Right lobe of liver (tissue), 6 donors: Measurements from ENCODE around the gene LRRC32. TPM values are rescaled to one million over a fixed set of nuclear protein-coding genes. Genes with fewer than 3 reads are reported as not detected.

Experiments
- ATAC-seq, 4 donors: fragments of 200-7000 bp; cut with Tn5 transposase; one replicate each; pipeline ENCODE4 v1.9.1; 2020; ENCODE audit warnings: mild to moderate bottlenecking in 4 of 4, moderate library complexity in 4 of 4
- DNase-seq, 3 donors: peaks; one replicate each; pipeline ENCODE4 v3.0.0-alpha.2; 2020
- H3K27ac ChIP-seq, 3 donors: fragments of 200-600 bp; one replicate each; pipeline ENCODE4 v1.8.0; 2022
- H3K27me3 ChIP-seq, 2 donors: fragments of 200-600 bp; one replicate each; pipeline ENCODE4 v1.8.0; 2022
- H3K36me3 ChIP-seq, 4 donors: fragments of 200-600 bp; sonication (generic) in 1 of 4; one replicate each; pipeline versions ENCODE4 v1.5.1 to v1.8.0; 2017 to 2022; ENCODE audit warnings: control low read depth in 1 of 4
- H3K4me1 ChIP-seq, 4 donors: fragments of 200-600 bp; sonication (generic) in 1 of 4; one replicate each; pipeline versions ENCODE4 v1.5.1 to v1.8.0; 2017 to 2022; ENCODE audit warnings: control low read depth in 1 of 4
- H3K4me3 ChIP-seq, 3 donors: fragments of 200-600 bp; one replicate each; pipeline ENCODE4 v1.8.0; 2022
- H3K9me3 ChIP-seq, 4 donors: fragments of 200-600 bp; sonication (generic) in 1 of 4; one replicate each; pipeline versions ENCODE4 v1.5.1 to v1.8.0; 2017 to 2022; ENCODE audit warnings: control low read depth in 1 of 4
- POLR2A ChIP-seq: fragments of 450-650 bp; IDR thresholded peaks from one replicate; pipeline ENCODE4 v1.6.1; 2017; ENCODE audit warnings: antibody characterized with exemption, mild to moderate bottlenecking
- WGBS: methylation state at CpG from one replicate; pipeline ENCODE4 v1.1.6; 2018; ENCODE audit warnings: low coverage, low lambda C conversion rate; ENCODE audit not compliant: insufficient coverage; ENCODE audit errors: missing lambda C conversion rate; 5-methylcytosine and 5-hydroxymethylcytosine counted together
- intact Hi-C, 2 donors: fragments of 100-400 bp; cut with DNase I; formaldehyde crosslinking; loops; one replicate each; pipeline versions ENCODE4 v1.11.2 to v1.14.1; 2022
- total RNA-seq, 6 experiments: library from RNA; depleted of rRNA in 2 of 6; stranded (reverse); fragments of >200 nt in 2 of 6; fragmentation: NEBNext Ultra II Directional in 3 of 6; extraction: Animal tissue kit (Norgen Biotek cat#: 25700) in 3 of 6; gene quantifications; one replicate each; pipeline versions ENCODE4 v1.1.0 to v1.2.4, GENCODE V29; 2016 to 2023
- TF ChIP-seq, protein P1 (sequence below), 4 donors: fragments of 200-600 bp in 3 of 4; fragments of 450-650 bp in 1 of 4; IDR thresholded peaks; one replicate each; pipeline versions ENCODE4 v1.5.1 to v1.8.0; 2016 to 2022; ENCODE audit warnings: antibody characterized with exemption in 4 of 4, mild to moderate bottlenecking in 2 of 4
- donor health status: DM: no; HTN: yes; CAD: no.
- donor health status: DM: no; HTN: no; CAD: no.
- donor health status: DM: no; HTN: no; CAD: no.
- donor health status: DM: no; HTN: yes; CAD: no.
- donor health status: DM: no; HTN: yes; CAD: no.

LRRC32 gene
- total RNA-seq, 6 experiments from 2014 or later = 7.4 to 19.5 (median 14.5) TPM

DNA sequence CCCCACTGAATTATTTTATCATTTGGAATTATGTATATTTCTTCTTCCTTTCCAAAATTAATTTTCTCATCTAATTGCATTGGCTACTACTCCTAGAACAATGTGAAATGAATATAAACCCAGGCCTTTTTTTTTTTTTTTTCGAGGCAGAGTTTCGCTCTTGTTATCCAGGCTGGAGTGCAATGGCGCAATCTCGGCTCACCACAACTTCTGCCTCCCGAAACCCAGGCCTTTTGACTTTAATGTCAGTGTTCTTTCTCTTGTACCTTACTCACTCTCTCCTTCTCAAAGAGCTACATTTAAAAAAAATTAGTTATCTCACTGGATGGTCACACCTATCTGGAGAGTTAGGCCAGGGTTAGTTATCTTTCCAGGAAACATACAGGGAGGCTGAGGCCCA is 35.3 kb upstream of the LRRC32 start:
- 80% methylated on average over 5 of the region's 5 CpGs for WGBS
- Histone ChIP-seq H3K36me3 (no peaks in the 10 kb centered on the region), H3K4me1 (no peaks in the 10 kb centered on the region), H3K9me3 (no peaks in the 10 kb centered on the region), H3K27me3 (no peaks in the 10 kb centered on the region), H3K4me3 (no peak overlapping the region), H3K27ac (no peak overlapping the region)
- no peak for ATAC-seq
- no peak for DNase-seq
- intact Hi-C loops = no loop called here
- TF ChIP-seq, protein P1, sequence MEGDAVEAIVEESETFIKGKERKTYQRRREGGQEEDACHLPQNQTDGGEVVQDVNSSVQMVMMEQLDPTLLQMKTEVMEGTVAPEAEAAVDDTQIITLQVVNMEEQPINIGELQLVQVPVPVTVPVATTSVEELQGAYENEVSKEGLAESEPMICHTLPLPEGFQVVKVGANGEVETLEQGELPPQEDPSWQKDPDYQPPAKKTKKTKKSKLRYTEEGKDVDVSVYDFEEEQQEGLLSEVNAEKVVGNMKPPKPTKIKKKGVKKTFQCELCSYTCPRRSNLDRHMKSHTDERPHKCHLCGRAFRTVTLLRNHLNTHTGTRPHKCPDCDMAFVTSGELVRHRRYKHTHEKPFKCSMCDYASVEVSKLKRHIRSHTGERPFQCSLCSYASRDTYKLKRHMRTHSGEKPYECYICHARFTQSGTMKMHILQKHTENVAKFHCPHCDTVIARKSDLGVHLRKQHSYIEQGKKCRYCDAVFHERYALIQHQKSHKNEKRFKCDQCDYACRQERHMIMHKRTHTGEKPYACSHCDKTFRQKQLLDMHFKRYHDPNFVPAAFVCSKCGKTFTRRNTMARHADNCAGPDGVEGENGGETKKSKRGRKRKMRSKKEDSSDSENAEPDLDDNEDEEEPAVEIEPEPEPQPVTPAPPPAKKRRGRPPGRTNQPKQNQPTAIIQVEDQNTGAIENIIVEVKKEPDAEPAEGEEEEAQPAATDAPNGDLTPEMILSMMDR (IDR thresholded peaks at IDR 0.05) = no peak
- TF ChIP-seq POLR2A = no peak

DNA sequence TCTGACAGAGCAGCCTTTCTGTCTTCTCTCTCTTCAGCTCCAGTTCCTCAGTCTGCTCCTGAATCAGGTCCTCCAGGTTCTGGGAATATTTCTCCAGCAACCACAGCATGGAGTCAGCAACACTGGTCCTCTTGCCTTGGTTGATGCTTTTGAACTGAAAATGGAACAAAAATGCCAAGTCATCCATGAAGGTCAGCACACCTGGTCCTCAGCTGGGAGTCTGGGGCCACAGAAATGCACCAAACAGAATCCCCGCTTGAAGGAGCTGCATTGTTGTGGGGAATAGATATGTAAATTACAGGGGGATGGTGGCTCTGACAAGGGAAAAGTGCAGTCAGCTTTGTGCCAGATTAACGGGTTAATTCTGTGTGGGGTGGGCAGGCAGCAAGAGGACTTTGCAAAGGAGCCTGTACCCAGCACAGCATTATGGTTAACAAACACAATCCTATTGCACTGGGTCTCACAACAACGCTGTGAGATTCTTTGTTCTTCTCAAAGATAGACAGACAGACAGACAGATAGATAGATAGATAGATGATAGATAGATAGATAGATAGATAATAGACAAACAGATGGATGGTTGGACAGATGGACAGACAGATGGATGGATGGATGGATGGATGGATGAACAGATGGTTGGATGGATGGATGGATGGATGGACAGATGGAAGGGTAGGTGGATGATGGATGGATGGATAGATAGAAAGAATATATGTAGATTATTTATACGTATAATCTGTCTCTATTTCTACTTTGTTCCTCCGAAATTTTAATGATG is 33.8 kb upstream of the LRRC32 start:
- Histone ChIP-seq H3K9me3 (no peaks in the 10 kb centered on the region), H3K4me1 (no peaks in the 10 kb centered on the region), H3K4me3 (no peak overlapping the region), H3K27ac (no peak overlapping the region), H3K27me3 (no peaks in the 10 kb centered on the region), H3K36me3 (no peaks in the 10 kb centered on the region)
- intact Hi-C loops = no loop called here
- ATAC-seq (no peak), DNase-seq (no peak)
- 56% methylated on average over 5 of the region's 5 CpGs for WGBS
- TF ChIP-seq POLR2A = no peak
- TF ChIP-seq, protein P1 (IDR thresholded peaks at IDR 0.05) = no peak

DNA sequence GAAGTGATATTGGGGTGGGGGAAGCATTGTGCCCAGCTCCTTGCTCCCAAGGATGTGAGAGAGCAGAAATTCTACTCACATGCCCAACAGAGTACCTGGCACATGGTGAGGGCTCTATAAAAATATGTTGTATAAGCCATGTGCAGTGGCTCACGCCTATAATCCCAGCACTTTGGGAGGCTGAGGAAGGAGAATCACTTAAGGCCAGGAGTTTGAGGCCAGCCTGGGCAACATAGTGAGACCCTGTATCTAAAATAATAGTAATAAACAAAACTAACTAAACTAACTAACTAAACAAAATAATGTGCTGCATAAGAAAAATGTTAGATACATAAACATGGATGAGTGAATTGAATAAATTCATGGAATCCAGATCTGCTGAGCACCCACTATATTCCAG is 33.2 kb upstream of the LRRC32 start:
- WGBS = 92% methylated on average over 1 of the region's 1 CpG
- no peaks in the 10 kb centered on the region for H3K9me3 ChIP-seq
- DNase-seq (no peak), ATAC-seq (no peak)
- H3K27ac ChIP-seq = no peak overlapping the region
- TF ChIP-seq, protein P1 (IDR thresholded peaks at IDR 0.05) = no peak
- no peak for TF ChIP-seq POLR2A
- intact Hi-C loops = no loop called here
- no peak overlapping the region for H3K4me3 ChIP-seq
- H3K27me3 ChIP-seq = no peaks in the 10 kb centered on the region
- H3K4me1 ChIP-seq = no peaks in the 10 kb centered on the region
- no peaks in the 10 kb centered on the region for H3K36me3 ChIP-seq

DNA sequence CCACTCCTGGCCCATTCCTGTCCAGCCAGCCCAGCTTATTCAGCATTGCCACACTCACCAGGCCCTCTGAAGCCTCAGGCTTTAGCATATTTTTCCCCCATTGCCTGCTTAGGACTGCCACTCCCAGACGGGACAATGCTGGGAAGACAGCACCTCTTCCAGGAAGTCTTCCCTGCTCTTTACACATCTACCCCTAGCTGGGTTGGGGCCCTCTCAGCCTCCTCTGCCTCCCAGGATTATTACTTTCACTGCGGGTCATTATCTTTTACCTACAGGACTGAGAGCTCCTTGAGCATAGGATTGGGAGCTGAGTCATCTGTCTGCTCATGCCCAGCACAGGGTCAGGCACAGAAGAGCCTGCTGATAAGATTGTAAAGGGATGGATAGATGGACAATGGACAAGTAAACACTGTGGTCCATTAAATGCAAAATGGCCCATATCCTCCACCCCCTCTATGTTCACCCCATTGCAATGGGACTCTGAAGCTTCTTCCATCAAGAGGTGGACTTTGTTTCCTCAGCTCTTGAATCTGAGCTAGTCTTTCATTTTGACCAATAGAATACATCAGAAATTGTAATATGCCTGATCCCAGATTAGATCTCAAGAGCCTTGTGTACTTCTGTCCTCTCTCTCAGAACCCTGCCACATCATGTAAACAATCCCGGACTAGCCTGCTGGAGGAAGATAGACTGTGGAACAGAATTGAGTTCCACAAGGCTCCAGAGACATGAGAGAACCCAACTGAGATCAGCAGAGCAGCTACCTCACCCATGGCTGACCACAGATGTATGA is 32.0 kb upstream of the LRRC32 start:
- Histone ChIP-seq H3K4me3 (no peak overlapping the region), H3K36me3 (no peaks in the 10 kb centered on the region), H3K27ac (no peak overlapping the region), H3K9me3 (no peaks in the 10 kb centered on the region), H3K27me3 (no peaks in the 10 kb centered on the region), H3K4me1 (no peaks in the 10 kb centered on the region)
- TF ChIP-seq, protein P1 (IDR thresholded peaks at IDR 0.05) = no peak
- TF ChIP-seq POLR2A = no peak
- intact Hi-C loops = no loop called here
- DNase-seq (no peak), ATAC-seq (no peak)
- WGBS = 67% methylated on average over 2 of the region's 3 CpGs
